Measurements from ENCODE around the gene PRR19. TPM values are rescaled to one million over a fixed set of nuclear protein-coding genes. Genes with fewer than 3 reads are reported as not detected.

PRR19 gene
- polyA plus RNA-seq, 1 donor from 2014 or later, result 2.4 TPM

GRCh38 chr19:42357290-42357689, 55.4 kb downstream of the PRR19 start:
- Histone ChIP-seq H3K9me3 (ENCODE audit: low read length) (no peaks in the 10 kb centered on the region), H3K9ac (ENCODE audit: low read length) (no peak overlapping the region), H3K4me2 (ENCODE audit: low read length) (no peak overlapping the region), H3K27me3 (ENCODE audit: insufficient read depth, low read depth, low read length) (no peaks in the 10 kb centered on the region), H3K4me3 (ENCODE audit: low read length) (no peak overlapping the region), H2AFZ (ENCODE audit: low read depth, low read length) (no peak overlapping the region), H4K20me1 (ENCODE audit: insufficient read depth) (no peaks in the 10 kb centered on the region), H3F3A (ENCODE audit: insufficient read depth, low read length, poor library complexity, severe bottlenecking) (no peaks in the 10 kb centered on the region), H3K79me2 (replicated peaks; ENCODE audit: insufficient read depth, low read length) (no peaks in the 10 kb centered on the region), H3K9me2 (ENCODE audit: insufficient read depth, low read length) (no peaks in the 10 kb centered on the region), H3K27ac (ENCODE audit: low read length) (no peak overlapping the region), H3K36me3 (ENCODE audit: insufficient read depth, low read length) (no peaks in the 10 kb centered on the region)
- no peak for TF ChIP-seq MXI1 (conservative IDR thresholded peaks at IDR 0.05; ENCODE audit: poor library complexity, severe bottlenecking)
- no peak for TF ChIP-seq RAD21 (conservative IDR thresholded peaks at IDR 0.05)
- no peak for TF ChIP-seq EP300 (conservative IDR thresholded peaks at IDR 0.05; ENCODE audit: poor library complexity, severe bottlenecking)
- TF ChIP-seq CTCF (IDR thresholded peaks at IDR 0.05; ENCODE audit: poor library complexity, severe bottlenecking), result no peak
- no peak for TF ChIP-seq TAF1 (IDR thresholded peaks at IDR 0.05; ENCODE audit: low read depth)
- no peak for TF ChIP-seq REST (IDR thresholded peaks at IDR 0.05; ENCODE audit: borderline replicate concordance)
- no peak for TF ChIP-seq SMC3 (conservative IDR thresholded peaks at IDR 0.05; ENCODE audit: poor library complexity)

Small RNA genes lying within 50 kb of the gene (small RNA-seq; reads per million reads assigned to genes)
- gene MIR8077, result 0 to 0.23 (median 0) reads per million in 3 experiments

Other genes starting within 250 kb of the PRR19 start
- 22.4 and 28.3 TPM in 2 replicates for gene GRIK5, start 231.9 kb upstream of the PRR19 start, polyA plus RNA-seq
- gene ZNF574, start 226.0 kb upstream of the PRR19 start, polyA plus RNA-seq, result 7.0 and 11.0 TPM in 2 replicates
- gene POU2F2, start 169.7 kb upstream of the PRR19 start, polyA plus RNA-seq, result 7.7 and 12.4 TPM in 2 replicates
- gene DEDD2, start 84.5 kb upstream of the PRR19 start, polyA plus RNA-seq, result 69.9 and 72.8 TPM in 2 replicates
- gene ZNF526, start 81.8 kb upstream of the PRR19 start, polyA plus RNA-seq, result 2.1 TPM in 2 replicates
- gene GSK3A, start 59.5 kb upstream of the PRR19 start, polyA plus RNA-seq, result 25.2 and 25.8 TPM in 2 replicates
- gene ERF, start 47.0 kb upstream of the PRR19 start, polyA plus RNA-seq, result 3.8 and 6.7 TPM in 2 replicates
- gene CIC, start 32.9 kb upstream of the PRR19 start, polyA plus RNA-seq, result 10.8 and 23.1 TPM in 2 replicates
- 727 and 741 TPM in 2 replicates for gene PAFAH1B3, start 492 bp downstream of the PRR19 start, polyA plus RNA-seq
- 30.9 and 35.3 TPM in 2 replicates for gene TMEM145, start 11.2 kb downstream of the PRR19 start, polyA plus RNA-seq
- gene MEGF8, start 23.5 kb downstream of the PRR19 start, polyA plus RNA-seq, result 21.5 and 22.5 TPM in 2 replicates
- not detected in 2 replicates for gene CNFN, start 88.2 kb downstream of the PRR19 start, polyA plus RNA-seq
- gene LIPE, start 125.3 kb downstream of the PRR19 start, polyA plus RNA-seq, result 19.1 and 24.7 TPM in 2 replicates
- gene CXCL17, start 140.8 kb downstream of the PRR19 start, polyA plus RNA-seq, result not detected in 2 replicates
- gene CEACAM1, start 226.3 kb downstream of the PRR19 start, polyA plus RNA-seq, result 0.12 TPM in 1 of 2 replicates, not detected in the other

Data from neural cell (in vitro differentiated cells).